Kidney epithelial cell (primary cell): ENCODE data around the gene MRC1. TPM values are rescaled to one million over a fixed set of nuclear protein-coding genes. Genes with fewer than 3 reads are reported as not detected.

Experiments used
- DNase-seq: peaks from one replicate; pipeline ENCODE4 v3.0.0-alpha.2; 2010; ENCODE audit warnings: low read depth
- H3K27me3 ChIP-seq: 2 replicates; pipeline ENCODE4 v1.6.0; 2011; ENCODE audit warnings: low read length; ENCODE audit not compliant: control insufficient read depth, insufficient read depth
- H3K36me3 ChIP-seq: 2 replicates; pipeline ENCODE4 v1.5.1; 2011; ENCODE audit warnings: low read length; ENCODE audit not compliant: control insufficient read depth, insufficient read depth
- H3K4me3 ChIP-seq: 2 replicates; pipeline ENCODE4 v1.5.1; 2011; ENCODE audit warnings: low read depth, mild to moderate bottlenecking, control low read depth, low read length
- CTCF ChIP-seq: IDR thresholded peaks from 2 replicates; pipeline ENCODE4 v1.5.1; 2011; ENCODE audit warnings: mild to moderate bottlenecking, moderate library complexity, low read length, control low read depth, inconsistent platforms; ENCODE audit not compliant: insufficient read depth, poor library complexity, severe bottlenecking
- total RNA-seq: library from RNA; depleted of rRNA; stranded (reverse); fragments of >200 nt; gene quantifications from 2 replicates; pipeline ENCODE4 v1.2.3, GENCODE V29; 2015

MRC1 gene
- total RNA-seq, 1 donor from 2014 or later: 0.29 TPM

- H3K4me3 ChIP-seq: no peak overlapping the region
- TF ChIP-seq CTCF: no peak
- no peak for DNase-seq
- no peaks in the 10 kb centered on the region for H3K36me3 ChIP-seq
- no peaks in the 10 kb centered on the region for H3K27me3 ChIP-seq
These were observed 41.4 kb downstream of the MRC1 start for GRCh38 chr10:17850501-17850900.

- Histone ChIP-seq H3K27me3 (no peaks in the 10 kb centered on the region), H3K36me3 (no peaks in the 10 kb centered on the region), H3K4me3 (no peak overlapping the region)
- no peak for DNase-seq
- no peak for TF ChIP-seq CTCF
These were observed 42.5 kb downstream of the MRC1 start for GRCh38 chr10:17851611-17852010.

- Histone ChIP-seq H3K4me3 (no peak overlapping the region), H3K27me3 (no peaks in the 10 kb centered on the region), H3K36me3 (no peaks in the 10 kb centered on the region)
- no peak for TF ChIP-seq CTCF
- DNase-seq: no peak
These were observed 45.0 kb downstream of the MRC1 start for GRCh38 chr10:17854044-17854652.

GRCh38 chr10:17857040-17857439 lies 47.9 kb downstream of the MRC1 start:
- DNase-seq: no peak
- TF ChIP-seq CTCF: no peak
- Histone ChIP-seq H3K27me3 (no peaks in the 10 kb centered on the region), H3K36me3 (no peaks in the 10 kb centered on the region), H3K4me3 (no peak overlapping the region)

- no peak overlapping the region for H3K4me3 ChIP-seq
- no peak for DNase-seq
- H3K36me3 ChIP-seq: no peaks in the 10 kb centered on the region
- TF ChIP-seq CTCF: no peak
- H3K27me3 ChIP-seq: no peaks in the 10 kb centered on the region
These were observed 50.5 kb downstream of the MRC1 start for GRCh38 chr10:17859492-17860156.

GRCh38 chr10:17861760-17862159 lies 52.6 kb downstream of the MRC1 start:
- no peaks in the 10 kb centered on the region for H3K27me3 ChIP-seq
- no peaks in the 10 kb centered on the region for H3K36me3 ChIP-seq
- DNase-seq: no peak

More at GRCh38 chr10:17861760-17862159, 52.6 kb downstream of the MRC1 start:
- no peak overlapping the region for H3K4me3 ChIP-seq
- no peak for TF ChIP-seq CTCF
